PFSK-1 (cell line): ENCODE measurements around the gene C1orf167.

ENCODE experiments used
- POLR2AphosphoS5 ChIP-seq: IDR thresholded peaks from 2 replicates; pipeline ENCODE4 v1.6.1; 2012; ENCODE audit warnings: low read depth, mild to moderate bottlenecking, control low read depth, low read length, moderate library complexity
- TAF1 ChIP-seq: IDR thresholded peaks from 2 replicates; pipeline ENCODE4 v1.6.1; 2012; ENCODE audit warnings: low read length, control low read depth, borderline replicate concordance; ENCODE audit not compliant: insufficient read depth
- TF ChIP-seq, protein P1 (sequence below), 2 experiments: IDR thresholded peaks; 2 replicates each; pipeline versions ENCODE4 v1.6.1 to v1.8.0; 2011 to 2012; ENCODE audit warnings: low read depth in 2 of 2, low read length in 2 of 2, control low read depth in 1 of 2, inconsistent platforms in 1 of 2, mild to moderate bottlenecking in 1 of 2, moderate library complexity in 1 of 2; ENCODE audit not compliant: insufficient read depth in 1 of 2

DNA sequence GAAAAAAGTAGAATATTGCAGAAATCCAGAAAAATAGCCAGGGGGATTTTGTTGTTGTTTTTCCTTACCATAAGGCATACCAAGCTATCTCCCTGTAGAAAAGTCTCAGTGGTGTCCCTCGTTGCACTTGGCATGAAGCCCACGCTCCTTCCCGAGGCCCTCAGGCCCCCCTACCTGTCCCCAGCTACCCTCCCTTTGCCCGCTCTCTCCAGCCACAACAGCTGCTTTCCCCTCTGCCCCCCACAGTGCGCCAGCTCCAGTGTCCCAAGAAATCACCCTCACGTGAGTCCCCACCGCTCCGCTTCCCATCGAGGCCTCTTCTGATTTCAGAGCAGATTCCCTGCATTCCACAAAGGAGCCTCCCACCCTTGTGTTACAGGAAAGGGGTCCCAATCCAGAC lies 17.7 kb upstream of the C1orf167 start:
- TF ChIP-seq TAF1 (no peak), POLR2AphosphoS5 (no peak)
- TF ChIP-seq, protein P1, sequence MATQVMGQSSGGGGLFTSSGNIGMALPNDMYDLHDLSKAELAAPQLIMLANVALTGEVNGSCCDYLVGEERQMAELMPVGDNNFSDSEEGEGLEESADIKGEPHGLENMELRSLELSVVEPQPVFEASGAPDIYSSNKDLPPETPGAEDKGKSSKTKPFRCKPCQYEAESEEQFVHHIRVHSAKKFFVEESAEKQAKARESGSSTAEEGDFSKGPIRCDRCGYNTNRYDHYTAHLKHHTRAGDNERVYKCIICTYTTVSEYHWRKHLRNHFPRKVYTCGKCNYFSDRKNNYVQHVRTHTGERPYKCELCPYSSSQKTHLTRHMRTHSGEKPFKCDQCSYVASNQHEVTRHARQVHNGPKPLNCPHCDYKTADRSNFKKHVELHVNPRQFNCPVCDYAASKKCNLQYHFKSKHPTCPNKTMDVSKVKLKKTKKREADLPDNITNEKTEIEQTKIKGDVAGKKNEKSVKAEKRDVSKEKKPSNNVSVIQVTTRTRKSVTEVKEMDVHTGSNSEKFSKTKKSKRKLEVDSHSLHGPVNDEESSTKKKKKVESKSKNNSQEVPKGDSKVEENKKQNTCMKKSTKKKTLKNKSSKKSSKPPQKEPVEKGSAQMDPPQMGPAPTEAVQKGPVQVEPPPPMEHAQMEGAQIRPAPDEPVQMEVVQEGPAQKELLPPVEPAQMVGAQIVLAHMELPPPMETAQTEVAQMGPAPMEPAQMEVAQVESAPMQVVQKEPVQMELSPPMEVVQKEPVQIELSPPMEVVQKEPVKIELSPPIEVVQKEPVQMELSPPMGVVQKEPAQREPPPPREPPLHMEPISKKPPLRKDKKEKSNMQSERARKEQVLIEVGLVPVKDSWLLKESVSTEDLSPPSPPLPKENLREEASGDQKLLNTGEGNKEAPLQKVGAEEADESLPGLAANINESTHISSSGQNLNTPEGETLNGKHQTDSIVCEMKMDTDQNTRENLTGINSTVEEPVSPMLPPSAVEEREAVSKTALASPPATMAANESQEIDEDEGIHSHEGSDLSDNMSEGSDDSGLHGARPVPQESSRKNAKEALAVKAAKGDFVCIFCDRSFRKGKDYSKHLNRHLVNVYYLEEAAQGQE (IDR thresholded peaks at IDR 0.05; ENCODE audit: insufficient read depth in 1 of 2, low read depth in 2 of 2, low read length in 2 of 2), result no peak
